Activated B cell treated with CpG ODN at 0.5 μM for 24 hours (primary cell): Measurements from ENCODE around the gene PTCD2. TPM values are rescaled to one million over a fixed set of nuclear protein-coding genes. Genes with fewer than 3 reads are reported as not detected.

Experiments
- ATAC-seq: fragments of 200-7000 bp; cut with Tn5 transposase; one replicate; pipeline ENCODE4 v1.10.0; 2021; ENCODE audit warnings: low read depth, mild to moderate bottlenecking, moderate library complexity
- CTCF ChIA-PET: fragments of 350-600 bp; sonication (Branson Sonifier 250); formaldehyde crosslinking; loops from one replicate; lab custom pipeline; 2021; ENCODE audit warnings: antibody characterized with exemption; lab: Charles Lee
- POLR2A ChIA-PET: fragments of 350-600 bp; sonication (Branson Sonifier 250); formaldehyde crosslinking; loops from one replicate; lab custom pipeline; 2021; ENCODE audit warnings: antibody characterized with exemption; lab: Charles Lee
- DNase-seq: peaks from one replicate; pipeline ENCODE4 v3.0.0; 2022
- H3K27ac Mint-ChIP-seq: one replicate; pipeline ENCODE4 v1.8.0; 2020; ENCODE audit warnings: mixed read lengths
- H3K27me3 Mint-ChIP-seq: one replicate; pipeline ENCODE4 v1.8.0; 2021; ENCODE audit warnings: mixed read lengths
- H3K36me3 Mint-ChIP-seq: one replicate; pipeline ENCODE4 v1.8.0; 2021; ENCODE audit warnings: low read depth, mixed read lengths
- H3K4me1 Mint-ChIP-seq: one replicate; pipeline ENCODE4 v1.8.0; 2021; ENCODE audit warnings: mixed read lengths
- H3K4me3 Mint-ChIP-seq: one replicate; pipeline ENCODE4 v1.8.0; 2020; ENCODE audit warnings: mild to moderate bottlenecking, mixed read lengths
- H3K9me3 Mint-ChIP-seq: one replicate; pipeline ENCODE4 v1.8.0; 2020; ENCODE audit warnings: mixed read lengths
- CTCF ChIP-seq: fragments of 200-600 bp; IDR thresholded peaks from one replicate; pipeline ENCODE4 v1.8.0; 2022; ENCODE audit warnings: antibody characterized with exemption, mild to moderate bottlenecking
- intact Hi-C: fragments of 100-400 bp; cut with micrococcal nuclease; formaldehyde crosslinking; loops from one replicate; pipeline ENCODE4 v1.15.1; 2024
- total RNA-seq: library from RNA; stranded (reverse); gene quantifications from 2 replicates; pipeline ENCODE4 v1.2.3, GENCODE V29; 2022

The PTCD2 gene
- total RNA-seq, result 6.2 and 8.9 TPM in 2 replicates

GRCh38 chr5:72319976-72320752 is at the start of gene PTCD2, which contains the start of gene MRPS27:
PTCD2 (plus strand) TSS chr5:72320373; CDS start chr5:72320383, 10 bp downstream.
MRPS27 (minus strand) TSS chr5:72320240; CDS start chr5:72320221, 19 bp downstream.
- ATAC-seq, result peak; percentile 99
- ChIA-PET CTCF (interaction anchor here (1.0 to 3.2 kb wide), 4 partner anchors 12 to 497 kb away, joined by 3 to 28 read pairs (median 4); no protein-coding TSS in a partner anchor), POLR2A (interaction anchor here (0.5 to 2.9 kb wide), 15 partner anchors 10 to 662 kb away, joined by 3 to 74 read pairs (median 5); partner anchors contain the start of gene TNPO1)
- DNase-seq, result peak; percentile 79
- TF ChIP-seq CTCF, result no peak
- H3K9me3 Mint-ChIP-seq, result no peaks in the 10 kb centered on the region
- intact Hi-C loops, result loop anchor here (1.0 to 5.0 kb wide), 7 partner anchors 12 to 1247 kb away; partner anchors contain the start of genes ANKRA2, BDP1, BTF3 and TNPO1
- peaks cover 38% of the 10 kb centered on the region for H3K36me3 Mint-ChIP-seq
- no peaks in the 10 kb centered on the region for H3K27me3 Mint-ChIP-seq
- H3K4me3 Mint-ChIP-seq, result peak within 1 kb of the TSS; percentile 98
- H3K27ac Mint-ChIP-seq, result peak within 1 kb of the TSS; percentile 93
- H3K4me1 Mint-ChIP-seq, result peaks cover 25% of the 10 kb centered on the region

DNA sequence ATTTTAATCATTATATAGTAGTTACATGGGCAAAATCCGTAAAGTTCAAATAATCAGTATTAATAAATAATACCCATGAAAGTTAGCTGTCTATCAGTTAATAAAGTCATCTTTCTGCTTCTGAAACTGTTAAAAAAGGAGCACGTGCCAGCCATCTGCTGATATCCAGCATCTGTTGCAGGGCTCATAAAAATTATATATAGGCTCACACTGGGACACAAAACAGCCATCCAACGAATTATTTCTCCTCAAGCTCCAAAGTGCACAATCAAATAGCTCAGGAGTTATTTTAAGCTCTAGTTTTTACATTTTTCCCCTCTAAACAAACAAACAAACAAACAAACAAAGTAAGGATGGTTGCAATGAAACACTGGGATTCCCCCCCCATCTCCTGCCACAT is 48.5 kb upstream of the PTCD2 start:
- no peaks in the 10 kb centered on the region for H3K9me3 Mint-ChIP-seq
- TF ChIP-seq CTCF, result no peak
- POLR2A ChIA-PET, result no interaction called here
- DNase-seq (no peak), ATAC-seq (no peak)
- intact Hi-C loops, result no loop called here
- no peaks in the 10 kb centered on the region for H3K27me3 Mint-ChIP-seq
- no peak overlapping the region for H3K4me3 Mint-ChIP-seq
- H3K27ac Mint-ChIP-seq, result no peak overlapping the region
- peaks cover 10% of the 10 kb centered on the region for H3K4me1 Mint-ChIP-seq
- CTCF ChIA-PET, result no interaction called here
- peaks cover 35% of the 10 kb centered on the region for H3K36me3 Mint-ChIP-seq

- H3K27me3 Mint-ChIP-seq, result no peaks in the 10 kb centered on the region
- CTCF ChIA-PET, result no interaction called here
- peaks cover 40% of the 10 kb centered on the region for H3K36me3 Mint-ChIP-seq
- no peak for TF ChIP-seq CTCF
- DNase-seq, result no peak
- H3K9me3 Mint-ChIP-seq, result no peaks in the 10 kb centered on the region
- no peak overlapping the region for H3K27ac Mint-ChIP-seq
- H3K4me1 Mint-ChIP-seq, result peaks cover 13% of the 10 kb centered on the region
- POLR2A ChIA-PET, result no interaction called here
- no peak overlapping the region for H3K4me3 Mint-ChIP-seq
- intact Hi-C loops, result no loop called here
- no peak for ATAC-seq
Observed at GRCh38 chr5:72272398-72272797, 47.8 kb upstream of the PTCD2 start.

DNA sequence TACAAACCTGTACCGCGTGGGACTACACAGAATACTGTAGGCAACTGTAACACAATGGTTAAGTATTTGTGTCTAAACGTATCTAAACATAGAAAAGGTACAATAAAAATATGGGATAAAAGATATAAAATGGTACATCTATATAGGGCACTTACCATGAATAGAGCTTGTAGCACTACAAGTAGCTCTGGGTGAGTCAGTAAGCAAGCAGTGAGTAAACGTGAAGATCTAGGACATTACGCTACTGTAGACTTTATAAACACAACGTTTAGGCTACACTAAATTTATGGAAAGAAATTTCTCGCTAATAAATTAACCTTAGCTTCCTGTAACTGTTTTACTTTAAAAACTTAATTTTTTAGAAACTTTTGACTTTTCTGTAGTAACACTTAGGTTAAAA is 46.6 kb upstream of the PTCD2 start:
- ChIA-PET POLR2A (no interaction called here), CTCF (no interaction called here)
- no peak for ATAC-seq
- Mint-ChIP-seq H3K36me3 (peaks cover 44% of the 10 kb centered on the region), H3K27ac (no peak overlapping the region), H3K4me1 (peaks cover 13% of the 10 kb centered on the region), H3K4me3 (no peak overlapping the region), H3K9me3 (no peaks in the 10 kb centered on the region), H3K27me3 (no peaks in the 10 kb centered on the region)
- TF ChIP-seq CTCF, result no peak
- DNase-seq, result no peak
- intact Hi-C loops, result no loop called here

- CTCF ChIA-PET, result no interaction called here
- peaks cover 8% of the 10 kb centered on the region for H3K4me1 Mint-ChIP-seq
- POLR2A ChIA-PET, result no interaction called here
- no peak overlapping the region for H3K4me3 Mint-ChIP-seq
- no peaks in the 10 kb centered on the region for H3K27me3 Mint-ChIP-seq
- DNase-seq (no peak), ATAC-seq (no peak)
- H3K36me3 Mint-ChIP-seq, result peaks cover 55% of the 10 kb centered on the region
- intact Hi-C loops, result no loop called here
- no peak for TF ChIP-seq CTCF
- H3K9me3 Mint-ChIP-seq, result no peaks in the 10 kb centered on the region
- no peak overlapping the region for H3K27ac Mint-ChIP-seq
Observed at GRCh38 chr5:72276219-72276752, 43.9 kb upstream of the PTCD2 start.
